ENCODE results near the gene GSTT2B. TPM values are rescaled to one million over a fixed set of nuclear protein-coding genes. Genes with fewer than 3 reads are reported as not detected.
"Not testable (repeated sequence)": the region's sequence is repeated elsewhere in the genome, so short reads cannot be mapped to it uniquely, and the experiment has no call there.

GSTT2B gene
- total RNA-seq, 1 experiment from 2014 or later: 6.5 TPM

DNA sequence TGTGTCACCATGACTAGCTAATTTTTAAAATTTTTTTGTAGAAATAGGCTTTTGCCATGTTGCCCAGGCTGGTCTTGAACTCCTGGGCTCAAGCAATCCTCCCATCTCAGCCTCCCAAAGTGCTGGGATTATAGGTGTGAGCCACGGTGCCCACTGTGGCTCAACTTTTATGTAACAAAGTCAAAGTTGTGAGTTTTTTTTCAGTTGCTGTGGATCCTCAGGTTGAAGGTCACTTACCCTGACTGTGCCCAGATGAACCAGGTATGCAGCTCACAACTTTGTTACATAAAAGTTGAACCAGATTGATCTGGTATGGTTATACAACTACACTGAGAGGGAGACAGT is 40.8 kb downstream of the GSTT2B start:
- in situ Hi-C loops (cut with HindIII; ENCODE audit: low pct_unique_long_range_greater_than_20kb, low sequenced_read_pairs); H3K9me3 ChIP-seq (ENCODE audit: control insufficient read depth, insufficient read depth, low read depth, low read length); H3K4me1 ChIP-seq (ENCODE audit: control insufficient read depth, insufficient read depth, low read length); H3K36me3 ChIP-seq (ENCODE audit: control insufficient read depth, insufficient read depth, low read length); POLR2A ChIA-PET; CTCF ChIA-PET; H3K4me3 ChIP-seq (ENCODE audit: low read depth in 2 of 2, low read length in 2 of 2); DNase-seq (ENCODE audit: low read depth, low spot score); H3K27ac ChIP-seq (ENCODE audit: low read length); H3K27me3 ChIP-seq (ENCODE audit: control insufficient read depth, insufficient read depth, low read length); BruUV-seq (replicated peaks); intact Hi-C loops (cut with micrococcal nuclease; ENCODE audit: unreplicated experiment); ATAC-seq: not testable (repeated sequence)

DNA sequence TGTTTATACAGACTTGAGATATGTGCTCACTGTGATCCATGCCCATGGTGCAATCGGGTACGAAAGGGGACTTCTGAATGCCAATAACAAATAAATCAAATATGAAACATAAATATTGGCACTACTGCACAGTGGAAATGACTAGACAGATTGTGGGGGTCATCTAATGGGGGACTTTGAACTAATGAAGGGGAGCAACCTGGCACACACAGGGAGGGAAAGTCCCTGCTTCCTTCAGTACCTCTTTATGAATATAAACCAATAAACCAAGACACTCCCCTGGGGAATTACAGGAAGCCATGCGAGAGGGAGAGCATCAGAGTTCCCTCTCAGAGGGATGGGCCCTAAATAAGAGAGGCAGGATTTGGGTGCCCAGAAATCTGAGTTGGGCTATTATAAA is 45.7 kb downstream of the GSTT2B start:
- intact Hi-C loops (cut with micrococcal nuclease; ENCODE audit: unreplicated experiment) (no loop called here), in situ Hi-C loops (cut with HindIII; ENCODE audit: low pct_unique_long_range_greater_than_20kb, low sequenced_read_pairs) (no loop called here)
- Histone ChIP-seq H3K36me3 (ENCODE audit: control insufficient read depth, insufficient read depth, low read length) (no peaks in the 10 kb centered on the region), H3K27ac (ENCODE audit: low read length) (no peak overlapping the region), H3K27me3 (ENCODE audit: control insufficient read depth, insufficient read depth, low read length) (no peaks in the 10 kb centered on the region), H3K4me3 (ENCODE audit: low read depth in 2 of 2, low read length in 2 of 2) (no peak overlapping the region), H3K4me1 (ENCODE audit: control insufficient read depth, insufficient read depth, low read length) (no peaks in the 10 kb centered on the region), H3K9me3 (ENCODE audit: control insufficient read depth, insufficient read depth, low read depth, low read length) (no peaks in the 10 kb centered on the region)
- TF ChIP-seq, protein P1, sequence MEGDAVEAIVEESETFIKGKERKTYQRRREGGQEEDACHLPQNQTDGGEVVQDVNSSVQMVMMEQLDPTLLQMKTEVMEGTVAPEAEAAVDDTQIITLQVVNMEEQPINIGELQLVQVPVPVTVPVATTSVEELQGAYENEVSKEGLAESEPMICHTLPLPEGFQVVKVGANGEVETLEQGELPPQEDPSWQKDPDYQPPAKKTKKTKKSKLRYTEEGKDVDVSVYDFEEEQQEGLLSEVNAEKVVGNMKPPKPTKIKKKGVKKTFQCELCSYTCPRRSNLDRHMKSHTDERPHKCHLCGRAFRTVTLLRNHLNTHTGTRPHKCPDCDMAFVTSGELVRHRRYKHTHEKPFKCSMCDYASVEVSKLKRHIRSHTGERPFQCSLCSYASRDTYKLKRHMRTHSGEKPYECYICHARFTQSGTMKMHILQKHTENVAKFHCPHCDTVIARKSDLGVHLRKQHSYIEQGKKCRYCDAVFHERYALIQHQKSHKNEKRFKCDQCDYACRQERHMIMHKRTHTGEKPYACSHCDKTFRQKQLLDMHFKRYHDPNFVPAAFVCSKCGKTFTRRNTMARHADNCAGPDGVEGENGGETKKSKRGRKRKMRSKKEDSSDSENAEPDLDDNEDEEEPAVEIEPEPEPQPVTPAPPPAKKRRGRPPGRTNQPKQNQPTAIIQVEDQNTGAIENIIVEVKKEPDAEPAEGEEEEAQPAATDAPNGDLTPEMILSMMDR (IDR thresholded peaks at IDR 0.05): no peak
- TF ChIP-seq POLR2AphosphoS5 (IDR thresholded peaks at IDR 0.05; ENCODE audit: low read depth, low read length) (no peak), TCF7L2 (IDR thresholded peaks at IDR 0.05; ENCODE audit: low read depth, low read length) (no peak), SIN3A (IDR thresholded peaks at IDR 0.05; ENCODE audit: borderline replicate concordance, insufficient read depth, low read depth, low read length) (no peak)
- TF ChIP-seq, protein P2, sequence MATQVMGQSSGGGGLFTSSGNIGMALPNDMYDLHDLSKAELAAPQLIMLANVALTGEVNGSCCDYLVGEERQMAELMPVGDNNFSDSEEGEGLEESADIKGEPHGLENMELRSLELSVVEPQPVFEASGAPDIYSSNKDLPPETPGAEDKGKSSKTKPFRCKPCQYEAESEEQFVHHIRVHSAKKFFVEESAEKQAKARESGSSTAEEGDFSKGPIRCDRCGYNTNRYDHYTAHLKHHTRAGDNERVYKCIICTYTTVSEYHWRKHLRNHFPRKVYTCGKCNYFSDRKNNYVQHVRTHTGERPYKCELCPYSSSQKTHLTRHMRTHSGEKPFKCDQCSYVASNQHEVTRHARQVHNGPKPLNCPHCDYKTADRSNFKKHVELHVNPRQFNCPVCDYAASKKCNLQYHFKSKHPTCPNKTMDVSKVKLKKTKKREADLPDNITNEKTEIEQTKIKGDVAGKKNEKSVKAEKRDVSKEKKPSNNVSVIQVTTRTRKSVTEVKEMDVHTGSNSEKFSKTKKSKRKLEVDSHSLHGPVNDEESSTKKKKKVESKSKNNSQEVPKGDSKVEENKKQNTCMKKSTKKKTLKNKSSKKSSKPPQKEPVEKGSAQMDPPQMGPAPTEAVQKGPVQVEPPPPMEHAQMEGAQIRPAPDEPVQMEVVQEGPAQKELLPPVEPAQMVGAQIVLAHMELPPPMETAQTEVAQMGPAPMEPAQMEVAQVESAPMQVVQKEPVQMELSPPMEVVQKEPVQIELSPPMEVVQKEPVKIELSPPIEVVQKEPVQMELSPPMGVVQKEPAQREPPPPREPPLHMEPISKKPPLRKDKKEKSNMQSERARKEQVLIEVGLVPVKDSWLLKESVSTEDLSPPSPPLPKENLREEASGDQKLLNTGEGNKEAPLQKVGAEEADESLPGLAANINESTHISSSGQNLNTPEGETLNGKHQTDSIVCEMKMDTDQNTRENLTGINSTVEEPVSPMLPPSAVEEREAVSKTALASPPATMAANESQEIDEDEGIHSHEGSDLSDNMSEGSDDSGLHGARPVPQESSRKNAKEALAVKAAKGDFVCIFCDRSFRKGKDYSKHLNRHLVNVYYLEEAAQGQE (IDR thresholded peaks at IDR 0.05; ENCODE audit: insufficient read depth in 1 of 2, low read depth in 2 of 2, low read length in 1 of 2): no peak
- DNase-seq (ENCODE audit: low read depth, low spot score) (no peak), ATAC-seq (no peak)
- POLR2A ChIA-PET: no interaction called here
- CTCF ChIA-PET: no interaction called here
- no TSS peak for BruUV-seq (replicated peaks)

DNA sequence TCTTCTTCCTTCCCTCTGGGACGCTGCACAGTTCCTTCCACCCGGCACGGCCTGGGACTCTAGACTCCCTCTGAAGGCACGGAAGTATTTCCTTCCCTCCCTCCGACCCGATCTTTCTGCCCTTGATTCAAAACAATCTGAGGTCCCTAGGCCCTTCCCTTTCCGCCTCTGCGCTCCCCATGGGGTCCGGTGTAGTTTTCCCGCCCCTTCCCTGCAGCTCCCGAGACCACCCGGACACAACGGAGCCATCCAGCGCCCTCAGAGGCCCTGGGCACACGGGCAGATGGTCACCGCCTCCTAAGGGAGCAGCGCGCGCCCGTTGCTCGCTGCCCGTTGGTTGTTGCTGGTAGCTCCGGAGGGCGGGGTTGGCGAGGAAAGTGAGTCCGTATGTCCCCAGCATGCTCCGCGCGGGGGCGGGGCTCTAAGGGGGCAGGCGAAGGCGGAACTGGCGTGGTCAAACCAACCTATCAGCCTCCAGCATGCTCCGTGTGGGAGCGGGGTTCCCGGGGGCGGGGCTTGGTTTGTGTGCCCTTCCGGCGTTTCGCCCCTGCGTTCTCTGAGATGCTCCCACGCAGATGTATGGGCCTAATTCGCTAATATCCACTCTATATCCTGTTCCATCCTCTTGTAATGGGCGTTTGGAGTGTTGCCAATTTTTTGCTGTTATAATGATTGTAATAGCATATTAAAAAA is 47.2 kb downstream of the GSTT2B start:
- ATAC-seq (peak; percentile 99), DNase-seq (ENCODE audit: low read depth, low spot score) (peak; percentile 84)
- in situ Hi-C loops (cut with HindIII; ENCODE audit: low pct_unique_long_range_greater_than_20kb, low sequenced_read_pairs): no loop called here
- H3K36me3 ChIP-seq (ENCODE audit: control insufficient read depth, insufficient read depth, low read length): no peaks in the 10 kb centered on the region
- H3K27me3 ChIP-seq (ENCODE audit: control insufficient read depth, insufficient read depth, low read length): no peaks in the 10 kb centered on the region
- H3K4me1 ChIP-seq (ENCODE audit: control insufficient read depth, insufficient read depth, low read length): no peaks in the 10 kb centered on the region; the same call in 1 of the 2 replicates
- BruUV-seq (replicated peaks): no TSS peak
- intact Hi-C loops (cut with micrococcal nuclease; ENCODE audit: unreplicated experiment): no loop called here
- CTCF ChIA-PET: interaction anchor here (1.0 kb wide), 1 partner anchor 20 kb away, joined by 3 read pairs; the partner anchor contains the start of gene MIF
- TF ChIP-seq POLR2AphosphoS5 (IDR thresholded peaks at IDR 0.05; ENCODE audit: low read depth, low read length) (peak; percentile 58), SIN3A (IDR thresholded peaks at IDR 0.05; ENCODE audit: borderline replicate concordance, insufficient read depth, low read depth, low read length) (no peak)
- TF ChIP-seq, protein P2 (IDR thresholded peaks at IDR 0.05; ENCODE audit: insufficient read depth in 1 of 2, low read depth in 2 of 2, low read length in 1 of 2): no peak
- H3K4me3 ChIP-seq (ENCODE audit: low read depth in 2 of 2, low read length in 2 of 2): peak overlapping the region; percentile 57 to 70
- POLR2A ChIA-PET: no interaction called here
- H3K9me3 ChIP-seq (ENCODE audit: control insufficient read depth, insufficient read depth, low read depth, low read length): no peaks in the 10 kb centered on the region
- peak overlapping the region; percentile 91 for H3K27ac ChIP-seq (ENCODE audit: low read length)

Measured in Panc1 (cell line).